Measurements from ENCODE around the gene ABLIM2.

- no peak for TF ChIP-seq CTCF (IDR thresholded peaks at IDR 0.05; ENCODE audit: insufficient read depth, low read length, poor library complexity, severe bottlenecking)
- TF ChIP-seq EZH2phosphoT487 (conservative IDR thresholded peaks at IDR 0.05; ENCODE audit: low read length): no peak
These were observed 175.3 kb downstream of the ABLIM2 start for GRCh38 chr4:7983296-7983695.
